GM12891 (cell line): Measurements from ENCODE around the gene CRADD.

Experiments used
- DNase-seq: peaks from one replicate; pipeline ENCODE4 v3.0.0; 2011; ENCODE audit warnings: low spot score; ENCODE audit not compliant: insufficient read length
- FAIRE-seq: peaks from 2 replicates; lab custom pipeline; 2011; peaks lifted over from hg19 to GRCh38; lab: Jason Lieb, UNC
- PAX5 ChIP-seq: IDR thresholded peaks from 2 replicates; pipeline ENCODE4 v1.6.1; 2011; ENCODE audit warnings: low read length, moderate library complexity, mild to moderate bottlenecking; ENCODE audit not compliant: insufficient read depth, severe bottlenecking
- POLR2A ChIP-seq: IDR thresholded peaks from 2 replicates; pipeline ENCODE4 v1.6.1; 2011; ENCODE audit warnings: low read depth, low read length, control low read depth
- POLR2AphosphoS5 ChIP-seq: IDR thresholded peaks from 2 replicates; pipeline ENCODE4 v1.6.1; 2011; ENCODE audit warnings: low read depth, low read length, control low read depth
- POU2F2 ChIP-seq: IDR thresholded peaks from 2 replicates; pipeline ENCODE4 v1.6.1; 2011; ENCODE audit warnings: low read depth, mild to moderate bottlenecking, control low read depth, low read length, moderate library complexity
- SPI1 ChIP-seq: IDR thresholded peaks from 2 replicates; pipeline ENCODE4 v1.6.1; 2011; ENCODE audit warnings: low read depth, low read length, control low read depth
- TAF1 ChIP-seq: IDR thresholded peaks from 2 replicates; pipeline ENCODE4 v1.6.1; 2011; ENCODE audit warnings: low read depth, low read length, control low read depth

The CRADD gene

GRCh38 chr12:93682846-93683261 lies 5.7 kb downstream of the CRADD start:
- FAIRE-seq (no peak), DNase-seq (no peak)
- no peak for TF ChIP-seq POLR2A
- no peak for TF ChIP-seq SPI1

DNA sequence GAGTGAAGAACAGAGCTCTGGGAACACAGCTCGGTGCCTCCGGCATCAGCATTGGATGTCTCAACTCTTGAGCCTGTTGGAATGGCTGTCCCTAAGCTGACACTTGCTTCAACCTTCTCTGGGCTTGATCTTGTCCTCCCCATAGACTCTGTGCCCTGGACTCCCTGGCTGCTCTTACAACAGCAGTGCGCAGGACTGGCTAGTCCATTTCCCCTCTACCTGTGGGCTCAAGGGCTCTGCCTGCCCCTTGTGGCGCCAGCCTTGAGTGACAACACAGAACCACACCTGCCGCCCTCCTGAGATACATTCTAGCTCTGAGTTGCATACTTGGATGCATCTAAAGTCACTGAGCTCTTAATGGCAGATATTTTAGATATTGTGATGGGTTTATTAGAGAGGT lies 6.2 kb downstream of the CRADD start:
- TF ChIP-seq SPI1 (no peak), POLR2A (no peak), PAX5 (no peak), POU2F2 (no peak), POLR2AphosphoS5 (no peak), TAF1 (no peak)
- DNase-seq (no peak), FAIRE-seq (no peak)

DNA sequence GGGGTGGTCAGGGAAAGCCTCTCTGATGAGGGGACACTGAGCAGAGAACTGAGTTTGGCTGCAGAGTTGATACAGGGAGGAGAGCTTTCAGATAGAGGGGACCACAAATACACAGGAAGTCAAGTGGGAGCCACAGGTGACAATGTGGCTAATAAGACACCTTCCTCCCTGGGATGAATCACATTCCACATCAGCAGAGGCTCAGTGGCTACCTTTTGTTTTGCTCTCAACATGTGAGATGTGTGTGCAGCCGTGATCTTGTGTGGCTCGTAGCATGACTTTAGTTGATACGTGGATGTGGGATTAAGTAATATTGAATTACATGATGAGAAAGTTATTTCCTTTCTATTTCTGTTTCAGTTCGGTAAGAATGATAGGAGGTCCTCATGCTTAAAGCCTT lies 7.5 kb downstream of the CRADD start:
- no peak for TF ChIP-seq POU2F2
- TF ChIP-seq POLR2A, result no peak
- no peak for TF ChIP-seq SPI1
- no peak for TF ChIP-seq TAF1
- no peak for TF ChIP-seq PAX5
- TF ChIP-seq POLR2AphosphoS5, result no peak
- DNase-seq (no peak), FAIRE-seq (no peak)

GRCh38 chr12:93686572-93687356 lies 9.6 kb downstream of the CRADD start:
- FAIRE-seq (no peak), DNase-seq (no peak)
- TF ChIP-seq TAF1, result no peak
- TF ChIP-seq POU2F2, result no peak
- no peak for TF ChIP-seq PAX5
- no peak for TF ChIP-seq POLR2A
- no peak for TF ChIP-seq SPI1
- no peak for TF ChIP-seq POLR2AphosphoS5

GRCh38 chr12:93689076-93689834 lies 12.1 kb downstream of the CRADD start:
- TF ChIP-seq PAX5, result no peak
- TF ChIP-seq POLR2A, result no peak
- TF ChIP-seq POU2F2, result no peak
- no peak for TF ChIP-seq POLR2AphosphoS5
- no peak for TF ChIP-seq SPI1
- no peak for FAIRE-seq
- no peak for DNase-seq

- no peak for FAIRE-seq
- no peak for DNase-seq
- TF ChIP-seq PAX5, result no peak
- no peak for TF ChIP-seq POU2F2
- TF ChIP-seq TAF1, result no peak
- TF ChIP-seq SPI1, result no peak
- no peak for TF ChIP-seq POLR2AphosphoS5
- TF ChIP-seq POLR2A, result no peak
Measured at GRCh38 chr12:93696462-93696861, 19.3 kb downstream of the CRADD start.

DNA sequence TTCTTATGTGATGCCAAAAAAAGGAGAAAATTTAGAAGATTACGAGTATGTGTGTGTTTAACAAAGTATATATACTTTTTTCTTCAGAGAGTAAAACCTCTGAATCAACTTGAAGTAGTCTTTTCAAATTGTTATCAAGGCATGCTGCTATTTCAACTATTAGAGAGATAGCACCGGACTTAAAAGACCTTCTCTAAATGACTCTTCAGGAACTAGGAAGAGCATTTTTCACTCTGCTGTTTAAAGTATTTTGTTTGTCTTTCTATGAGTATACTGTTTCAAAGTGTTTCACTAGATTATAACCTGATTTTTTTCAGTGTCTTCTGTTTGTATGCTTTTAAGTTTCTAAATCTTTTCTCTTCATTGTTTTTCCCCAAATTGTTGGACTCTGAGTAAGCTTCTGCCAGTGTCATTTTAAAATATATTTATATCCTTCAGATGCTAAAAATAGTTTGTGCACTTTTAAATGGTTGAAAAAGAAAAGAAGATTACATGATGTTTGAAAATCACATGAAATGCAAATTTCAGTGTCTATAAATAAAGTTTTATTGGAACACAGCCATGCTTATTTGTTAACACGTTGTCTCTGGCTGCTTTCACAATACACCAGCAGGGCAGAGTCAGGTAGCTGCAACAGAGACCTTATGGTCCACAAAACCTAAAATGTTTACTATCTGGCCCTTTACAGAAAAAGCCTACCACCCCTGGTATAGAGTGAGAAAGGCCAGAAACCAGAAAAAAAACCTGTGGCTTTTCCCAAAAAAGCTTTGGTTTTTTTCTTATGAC lies 21.3 kb downstream of the CRADD start:
- DNase-seq, result no peak
- no peak for TF ChIP-seq POU2F2
- no peak for TF ChIP-seq SPI1
- TF ChIP-seq TAF1, result no peak
- no peak for TF ChIP-seq POLR2A
- TF ChIP-seq POLR2AphosphoS5, result no peak
- no peak for TF ChIP-seq PAX5
- no peak for FAIRE-seq

DNA sequence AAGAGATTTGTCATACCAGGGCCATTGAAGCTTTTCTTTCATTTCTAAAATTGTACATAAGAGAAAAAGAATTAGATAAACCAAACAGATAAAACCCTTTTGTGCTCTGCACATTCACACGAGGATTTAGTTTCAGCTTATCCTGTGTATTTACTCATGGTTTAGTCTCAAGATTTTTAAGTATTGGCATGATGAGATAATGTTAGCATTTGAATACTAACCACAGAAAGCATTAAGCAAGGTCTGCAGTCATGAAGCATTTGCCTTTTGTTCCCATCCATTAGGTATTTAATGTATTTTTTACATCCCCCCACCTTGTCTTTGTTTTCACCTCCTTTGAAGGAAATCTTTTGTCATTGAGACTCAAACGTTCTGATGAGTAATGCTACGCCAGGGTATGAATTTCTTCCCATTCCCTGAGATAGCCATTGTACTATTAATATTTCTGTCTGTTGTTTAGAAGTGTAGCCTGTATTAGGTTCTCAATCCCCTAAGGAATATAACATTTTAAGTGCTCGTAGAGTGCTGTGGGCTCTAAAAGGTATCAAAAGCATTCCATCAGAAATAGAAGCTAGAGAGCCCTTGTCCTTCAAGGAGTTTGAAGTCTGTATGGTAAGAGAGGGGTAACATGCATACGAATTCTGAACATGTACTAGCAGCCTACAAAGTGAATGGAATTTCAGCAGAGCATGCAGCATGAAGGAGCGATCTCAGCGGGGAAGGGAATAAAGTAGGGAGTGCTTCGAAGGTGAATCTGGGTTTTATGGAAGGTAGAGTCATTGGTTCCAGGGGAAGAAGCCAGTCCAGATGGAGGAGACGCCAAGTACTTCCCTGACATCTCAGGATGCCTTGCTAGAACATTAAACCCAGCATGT lies 22.3 kb downstream of the CRADD start:
- DNase-seq (no peak), FAIRE-seq (no peak)
- TF ChIP-seq POLR2AphosphoS5 (no peak), TAF1 (no peak), POU2F2 (no peak; the same call in 1 of the 2 replicates), PAX5 (no peak), SPI1 (no peak), POLR2A (no peak)
